ENCODE measurements around the gene GIMD1.

DNA sequence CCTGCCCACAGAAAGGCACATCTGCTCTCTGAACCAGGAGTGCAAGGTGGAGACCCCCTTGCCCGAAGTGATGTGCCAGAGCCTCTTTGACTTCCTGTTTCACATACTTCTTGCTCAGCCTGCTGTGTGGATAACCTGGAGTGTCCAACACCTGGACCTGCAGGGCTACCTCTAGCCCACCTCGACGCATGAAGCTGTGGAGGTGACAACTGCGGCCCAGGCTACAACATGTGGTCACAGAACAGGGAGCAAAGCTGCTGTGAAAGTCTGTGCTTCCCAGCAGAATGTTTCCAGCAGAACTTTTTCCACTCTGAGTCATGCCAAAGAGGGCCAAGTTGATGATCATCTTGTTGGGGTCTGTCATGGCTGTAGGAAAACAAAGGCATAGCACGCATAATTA is 1.5 kb downstream of the GIMD1 start:
- no peak for TF ChIP-seq SP1 (IDR thresholded peaks at IDR 0.05)
- no peak for TF ChIP-seq NFRKB (IDR thresholded peaks at IDR 0.05)
- TF ChIP-seq FOXA1 (IDR thresholded peaks at IDR 0.05): no peak
- TF ChIP-seq BHLHE40 (IDR thresholded peaks at IDR 0.05; ENCODE audit: borderline replicate concordance): no peak
- no peak for TF ChIP-seq FOXK2 (IDR thresholded peaks at IDR 0.05)
- TF ChIP-seq SUZ12 (IDR thresholded peaks at IDR 0.05): no peak
- TF ChIP-seq, protein P1, sequence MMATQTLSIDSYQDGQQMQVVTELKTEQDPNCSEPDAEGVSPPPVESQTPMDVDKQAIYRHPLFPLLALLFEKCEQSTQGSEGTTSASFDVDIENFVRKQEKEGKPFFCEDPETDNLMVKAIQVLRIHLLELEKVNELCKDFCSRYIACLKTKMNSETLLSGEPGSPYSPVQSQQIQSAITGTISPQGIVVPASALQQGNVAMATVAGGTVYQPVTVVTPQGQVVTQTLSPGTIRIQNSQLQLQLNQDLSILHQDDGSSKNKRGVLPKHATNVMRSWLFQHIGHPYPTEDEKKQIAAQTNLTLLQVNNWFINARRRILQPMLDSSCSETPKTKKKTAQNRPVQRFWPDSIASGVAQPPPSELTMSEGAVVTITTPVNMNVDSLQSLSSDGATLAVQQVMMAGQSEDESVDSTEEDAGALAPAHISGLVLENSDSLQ (IDR thresholded peaks at IDR 0.05): no peak
- no peak for TF ChIP-seq ZNF384 (IDR thresholded peaks at IDR 0.05)
- TF ChIP-seq CTBP1 (IDR thresholded peaks at IDR 0.05; ENCODE audit: borderline replicate concordance): no peak
- no peak for TF ChIP-seq FOXM1 (IDR thresholded peaks at IDR 0.05; ENCODE audit: borderline replicate concordance)
- no peak for TF ChIP-seq TARDBP (IDR thresholded peaks at IDR 0.05)
- no peak for TF ChIP-seq ELF4 (IDR thresholded peaks at IDR 0.05)
- TF ChIP-seq ARNT (IDR thresholded peaks at IDR 0.05): no peak
- TF ChIP-seq LEF1 (IDR thresholded peaks at IDR 0.05; ENCODE audit: borderline replicate concordance): no peak

All from HEK293T (cell line).